Raji (cell line): ENCODE data around the gene MFSD6L.

Source experiments
- POLR2A ChIP-seq: IDR thresholded peaks from 2 replicates; pipeline ENCODE4 v1.6.1; 2011; ENCODE audit warnings: low read depth, low read length, control low read depth; ENCODE audit not compliant: insufficient read depth

Gene MFSD6L

DNA sequence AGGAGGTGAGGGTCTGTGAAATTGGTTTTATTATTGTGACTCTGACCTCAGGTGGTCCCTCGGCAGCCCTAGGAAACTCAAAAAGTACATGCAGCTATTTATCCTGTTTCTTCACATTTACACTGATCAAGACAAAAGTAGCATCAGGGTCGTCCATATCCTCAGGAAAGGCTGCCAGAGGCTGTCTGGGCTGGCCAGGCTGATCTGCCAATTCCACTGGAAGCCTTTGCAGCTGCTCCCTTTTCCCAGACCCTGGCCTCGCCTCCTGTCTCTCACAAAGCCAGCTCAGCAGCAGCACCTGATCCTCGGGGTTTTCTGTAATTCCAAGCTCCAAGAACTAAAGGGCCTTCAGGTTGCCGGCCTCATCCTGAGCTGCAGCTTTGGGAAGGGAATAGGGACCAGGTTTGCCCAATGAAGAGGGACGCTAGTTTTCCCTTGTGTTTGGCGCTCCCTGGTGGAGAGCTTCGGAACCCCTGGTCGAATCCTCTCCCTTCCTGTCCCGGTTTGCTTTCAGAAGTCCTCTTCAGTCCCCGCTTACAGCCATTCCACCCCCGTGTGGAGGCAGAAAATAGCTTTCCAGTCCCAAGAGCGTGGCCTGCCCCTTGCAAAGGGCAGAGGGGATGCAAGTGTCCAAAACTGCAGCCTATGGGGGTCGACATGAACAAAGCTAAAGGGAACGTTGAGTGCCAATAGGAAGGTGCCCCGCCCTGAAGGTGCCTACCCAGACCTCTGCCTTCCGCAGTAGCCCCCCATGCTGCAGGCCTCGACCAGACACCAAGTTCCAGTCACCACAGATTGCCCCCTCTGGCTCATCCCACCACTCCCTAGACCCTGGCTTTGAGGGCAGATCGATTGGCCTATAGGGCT is 13.4 kb downstream of the MFSD6L start:
- no peak for TF ChIP-seq POLR2A

DNA sequence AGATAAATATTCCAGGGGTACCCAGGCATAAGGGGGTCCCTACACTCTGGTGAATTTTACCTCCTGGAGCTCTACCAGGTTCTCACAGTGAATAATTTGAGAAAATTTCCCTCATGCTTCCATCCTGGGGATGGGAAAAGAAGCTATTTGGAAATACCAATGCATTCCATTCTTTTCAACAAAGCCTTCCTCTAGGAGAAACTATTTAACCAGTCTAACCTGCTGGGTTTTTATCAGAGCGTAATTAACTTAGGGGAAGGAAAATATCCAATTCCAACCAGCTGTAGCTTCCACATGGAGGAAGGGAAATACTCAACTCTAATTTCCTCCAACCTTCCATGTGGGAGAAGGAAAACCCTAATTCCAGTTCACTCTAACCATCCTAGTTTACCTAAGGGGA is 17.0 kb downstream of the MFSD6L start:
- no peak for TF ChIP-seq POLR2A

DNA sequence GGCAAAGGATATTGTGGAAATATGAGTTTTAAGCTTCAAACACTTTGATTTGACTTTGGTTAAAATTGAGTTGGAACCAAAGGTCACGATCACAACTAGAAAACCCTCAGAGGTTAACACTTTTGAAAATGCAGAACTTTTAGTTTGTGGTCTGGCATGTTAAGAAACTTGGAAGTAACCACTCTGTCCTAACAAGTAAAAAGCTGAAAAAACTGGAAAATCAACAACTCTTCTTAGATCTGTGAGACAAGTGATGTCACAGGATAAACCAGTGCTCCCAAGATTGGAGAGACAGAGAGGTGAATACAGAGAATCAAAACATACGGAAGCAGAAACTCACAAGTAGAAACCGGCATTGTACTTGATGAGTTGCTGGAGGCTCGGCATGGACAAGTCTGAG is 17.4 kb downstream of the MFSD6L start:
- TF ChIP-seq POLR2A = no peak

DNA sequence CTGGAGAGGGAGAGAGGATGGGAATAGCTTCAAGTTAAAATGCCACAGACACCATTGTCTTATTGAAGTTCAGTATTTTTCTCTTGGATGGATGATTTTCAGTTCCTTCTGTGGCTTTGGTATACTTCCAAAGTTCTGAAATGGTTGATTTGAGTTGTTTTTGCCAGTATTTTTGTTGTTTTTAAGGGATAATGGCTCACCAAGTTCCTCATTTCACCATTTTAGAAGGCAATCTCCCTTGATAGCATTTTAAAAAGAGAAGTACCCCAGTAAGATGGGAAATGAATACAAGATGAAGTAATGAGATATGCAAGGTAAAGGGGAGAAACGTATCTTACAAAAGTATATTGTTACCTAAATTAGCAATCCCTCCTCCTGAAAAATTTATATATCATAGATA is 22.3 kb downstream of the MFSD6L start:
- TF ChIP-seq POLR2A = no peak

DNA sequence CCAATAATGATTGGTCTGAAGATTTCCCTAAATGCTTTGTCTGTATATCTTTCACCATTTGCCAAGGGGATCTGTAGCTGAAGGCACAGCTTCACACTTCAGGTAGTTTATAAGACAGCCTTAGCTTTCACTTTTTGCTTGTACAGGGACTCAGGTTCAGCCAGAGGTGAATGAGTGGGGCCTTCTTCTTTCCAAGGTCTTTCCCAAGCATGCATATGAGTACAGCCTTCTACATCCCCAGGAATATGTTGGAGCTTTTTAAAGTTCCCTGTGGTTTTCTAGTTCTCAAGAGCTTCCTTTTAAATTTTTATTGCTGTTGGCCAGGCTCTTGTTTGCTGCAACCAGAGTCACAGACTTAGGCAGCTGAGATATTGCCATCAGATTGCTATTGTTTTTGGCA is 22.9 kb downstream of the MFSD6L start:
- TF ChIP-seq POLR2A = no peak

DNA sequence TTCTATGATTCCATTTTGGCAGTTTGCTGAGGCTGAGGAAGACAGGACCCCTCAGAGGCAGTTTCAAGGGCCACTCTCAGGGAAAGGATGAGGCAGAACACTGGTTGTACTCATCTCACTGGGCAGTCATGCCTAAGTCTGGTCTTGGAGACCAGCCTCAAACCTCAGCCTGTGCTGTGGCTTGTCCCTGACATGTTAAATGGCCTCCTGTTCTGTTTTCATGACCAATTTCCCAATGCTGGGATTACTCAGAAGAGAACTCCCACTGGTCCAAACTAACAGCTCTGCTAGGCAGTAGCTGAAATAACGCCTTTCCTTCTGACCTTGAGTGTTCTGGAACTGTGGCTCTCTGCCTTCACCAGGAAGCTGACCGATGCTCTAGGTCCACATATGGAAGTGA is 32.4 kb downstream of the MFSD6L start:
- no peak for TF ChIP-seq POLR2A

DNA sequence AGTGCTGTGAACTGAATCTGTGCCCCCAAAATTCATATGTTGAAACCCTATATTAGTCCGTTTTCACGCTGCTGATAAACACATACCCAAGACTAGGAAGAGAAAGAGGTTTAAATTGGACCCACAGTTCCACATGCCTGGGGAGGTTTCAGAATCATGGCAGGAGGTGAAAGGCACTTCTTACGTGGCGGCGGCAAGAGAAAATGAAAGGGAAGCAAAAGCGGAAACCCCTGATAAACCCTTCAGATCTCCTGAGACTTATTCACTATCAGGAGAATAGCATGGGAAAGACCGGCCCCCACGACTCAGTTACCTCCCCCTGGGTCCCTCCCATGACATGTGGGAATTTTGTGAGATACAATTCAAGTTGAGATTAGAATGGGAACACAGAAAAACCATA is 37.2 kb downstream of the MFSD6L start:
- no peak for TF ChIP-seq POLR2A

DNA sequence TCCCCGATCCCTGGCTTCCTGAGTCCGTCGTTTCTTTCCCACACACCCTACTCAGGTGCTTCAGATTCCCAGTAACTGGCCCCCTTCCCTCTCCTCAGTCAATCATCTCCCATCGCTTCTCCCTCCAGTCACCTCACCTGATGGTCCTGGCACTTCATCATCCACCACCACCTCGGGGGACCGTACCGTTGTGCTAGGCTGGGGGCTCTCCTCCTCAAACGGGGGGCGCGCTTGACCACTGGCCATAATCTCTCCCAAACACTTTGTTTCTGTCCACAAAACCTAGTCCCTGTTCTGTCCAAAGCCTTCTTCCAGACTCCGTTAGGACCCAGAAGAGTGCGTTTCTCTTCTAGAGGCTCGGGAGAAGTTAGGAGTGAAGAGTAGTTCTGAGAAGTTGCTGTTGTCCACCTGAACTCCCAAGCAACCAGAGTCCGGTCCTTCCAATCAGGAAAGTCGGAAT is 41.0 kb downstream of the MFSD6L start, which contains the start of gene SPDYE4:
Gene SPDYE4, minus strand, starts transcription at position 410 of the 460 bp plus-strand sequence. Its CDS starts 164 bp downstream, at position 246.
- TF ChIP-seq POLR2A = no peak

DNA sequence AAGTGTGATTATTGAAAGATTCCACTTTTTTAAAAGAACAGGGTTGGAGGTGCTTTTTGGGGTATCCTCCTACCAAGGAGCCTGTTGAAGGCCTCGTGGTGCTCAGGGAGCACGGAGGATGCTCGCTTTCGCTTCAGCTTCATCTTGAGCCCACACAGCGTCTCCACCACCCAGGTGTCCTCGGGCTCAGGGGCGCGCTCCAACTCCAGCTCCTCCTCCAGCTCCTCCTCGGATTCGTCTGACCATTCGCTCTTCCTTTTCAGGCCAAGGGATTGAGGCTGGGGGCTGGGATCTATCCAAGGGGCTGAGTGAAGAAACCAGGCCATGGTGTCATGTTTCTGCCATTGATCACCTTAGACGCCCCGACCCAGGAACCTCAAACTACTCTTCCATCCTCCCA is 42.0 kb downstream of the MFSD6L start:
- TF ChIP-seq POLR2A = no peak

DNA sequence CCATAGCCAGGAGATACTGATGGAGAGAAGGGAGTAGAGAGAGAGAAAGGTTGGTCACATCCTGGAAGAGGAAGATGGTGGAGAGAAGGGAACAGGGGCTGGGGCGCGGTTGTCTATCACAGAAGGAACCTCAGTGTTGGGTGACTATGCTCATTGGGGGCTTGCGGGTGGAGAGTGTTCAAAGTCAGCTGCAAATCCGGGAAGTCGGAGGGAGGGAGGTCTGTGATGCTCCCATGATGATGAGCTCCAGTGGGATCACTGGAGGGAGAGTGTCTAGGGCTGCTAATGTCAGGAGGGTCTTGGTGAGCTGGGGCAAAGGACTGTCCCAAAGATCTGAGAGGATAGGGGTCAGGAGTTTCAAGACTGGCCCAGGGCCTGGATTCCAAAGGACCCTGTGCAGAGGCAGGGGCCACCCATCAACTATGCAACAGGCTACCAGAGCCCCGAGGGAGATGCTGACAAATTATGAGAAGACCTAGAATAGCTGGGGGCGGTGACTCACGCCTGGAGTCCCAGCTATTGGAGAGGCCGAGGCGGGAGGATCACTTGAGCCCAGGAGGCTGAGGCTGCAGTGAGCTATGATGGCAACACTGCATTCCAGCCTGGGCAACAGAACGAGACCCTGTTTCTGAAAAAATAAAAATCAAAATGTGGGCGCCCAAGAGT is 43.4 kb downstream of the MFSD6L start:
- no peak for TF ChIP-seq POLR2A

DNA sequence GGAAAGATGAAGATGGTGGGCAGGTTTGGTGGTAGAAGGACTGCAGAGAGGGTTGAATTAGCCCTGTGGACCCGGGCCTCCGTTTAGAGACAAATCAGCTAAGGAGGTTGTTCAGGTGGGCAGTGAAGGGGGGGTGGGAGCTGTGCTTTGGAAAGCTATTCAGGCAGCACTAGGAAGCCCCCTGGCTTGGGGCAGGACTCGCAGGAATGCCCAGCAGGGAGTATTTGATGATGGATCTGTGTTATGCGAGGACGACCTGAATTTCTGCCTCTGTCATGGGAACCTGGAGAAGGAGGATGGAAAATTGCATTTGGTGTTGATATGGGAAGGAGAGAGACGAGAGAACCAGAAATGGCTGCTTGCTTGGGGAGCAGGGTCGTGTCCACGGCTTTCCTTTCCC is 44.3 kb downstream of the MFSD6L start:
- no peak for TF ChIP-seq POLR2A

DNA sequence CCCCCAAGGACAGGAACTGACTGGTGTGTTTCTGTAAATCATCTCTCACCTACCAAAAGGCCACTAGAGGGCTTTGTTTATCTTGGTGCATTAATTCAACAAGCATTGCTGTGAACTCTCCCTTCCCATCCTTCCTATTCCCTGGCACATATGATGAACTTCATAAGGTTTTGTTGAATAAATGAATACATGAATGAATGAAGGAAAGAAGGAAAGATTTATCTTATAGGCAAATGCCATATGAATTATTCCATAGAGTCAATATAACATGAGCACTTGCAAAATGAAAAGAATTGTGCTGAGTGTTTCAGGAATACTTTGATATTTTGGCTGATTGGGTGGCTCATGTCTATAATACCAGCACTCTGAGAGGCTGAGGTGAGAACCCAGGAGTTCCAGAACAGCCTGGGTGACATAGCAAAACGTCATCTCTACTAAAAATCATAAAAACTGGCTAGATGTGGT is 45.2 kb downstream of the MFSD6L start:
- no peak for TF ChIP-seq POLR2A

DNA sequence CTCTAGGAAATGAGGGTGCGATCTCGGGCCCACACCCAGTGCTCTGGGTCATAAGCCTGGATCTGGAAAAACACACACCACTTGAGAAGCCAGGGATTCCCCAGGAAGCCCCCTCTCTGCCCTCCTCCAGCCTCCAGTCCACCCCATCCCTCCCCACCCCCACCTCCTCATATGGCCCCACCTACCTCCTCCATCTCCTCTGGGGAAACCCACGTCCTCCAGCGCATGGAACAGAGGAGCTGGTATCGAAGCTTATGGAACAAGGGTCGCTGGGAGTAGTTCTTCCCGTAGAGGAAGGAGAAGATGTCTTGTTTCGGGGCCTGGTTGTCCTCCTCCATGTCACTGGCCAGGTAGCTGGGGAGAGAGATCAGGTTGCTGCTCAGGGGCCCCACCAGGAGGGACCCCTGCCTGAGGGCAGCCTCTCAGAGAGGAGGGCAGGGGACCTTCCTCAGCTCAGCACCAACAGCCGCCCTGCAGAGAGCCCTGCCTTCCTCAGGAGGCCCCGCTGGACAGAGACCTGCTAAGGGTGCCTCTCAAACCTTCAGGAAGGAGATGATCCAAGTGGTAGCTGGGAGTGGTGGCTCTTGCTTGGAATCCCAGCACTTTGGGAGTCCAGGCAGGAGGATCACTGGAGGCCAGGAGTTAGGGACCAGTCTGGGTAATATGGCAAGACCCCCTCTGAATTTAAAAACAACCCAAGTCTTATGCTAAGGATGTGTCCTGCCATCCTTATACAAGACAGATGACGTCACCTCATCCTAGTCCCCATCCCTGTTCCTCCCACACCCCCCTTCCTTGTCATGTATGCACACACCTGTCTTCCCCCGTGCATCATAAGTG is 45.8 kb downstream of the MFSD6L start:
- TF ChIP-seq POLR2A = no peak

DNA sequence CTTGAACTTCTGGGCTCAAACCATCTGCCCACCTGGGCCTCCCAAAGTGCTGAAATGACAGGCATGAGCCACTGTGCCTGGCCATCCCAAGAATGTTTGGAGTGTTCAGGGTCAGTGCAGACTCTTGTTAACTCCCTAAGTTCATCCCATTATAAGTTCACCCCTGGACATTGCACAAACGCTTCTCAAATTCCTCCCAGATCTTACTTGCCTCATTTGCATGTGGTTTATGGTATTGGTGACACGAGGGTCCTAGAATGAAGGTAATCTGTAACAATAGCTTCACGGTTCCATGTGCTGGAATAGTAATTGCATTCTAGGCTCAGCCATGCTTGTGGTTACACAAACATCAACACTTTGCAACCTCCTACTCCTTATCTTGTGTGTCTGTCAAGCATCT is 49.5 kb downstream of the MFSD6L start:
- TF ChIP-seq POLR2A = no peak

DNA sequence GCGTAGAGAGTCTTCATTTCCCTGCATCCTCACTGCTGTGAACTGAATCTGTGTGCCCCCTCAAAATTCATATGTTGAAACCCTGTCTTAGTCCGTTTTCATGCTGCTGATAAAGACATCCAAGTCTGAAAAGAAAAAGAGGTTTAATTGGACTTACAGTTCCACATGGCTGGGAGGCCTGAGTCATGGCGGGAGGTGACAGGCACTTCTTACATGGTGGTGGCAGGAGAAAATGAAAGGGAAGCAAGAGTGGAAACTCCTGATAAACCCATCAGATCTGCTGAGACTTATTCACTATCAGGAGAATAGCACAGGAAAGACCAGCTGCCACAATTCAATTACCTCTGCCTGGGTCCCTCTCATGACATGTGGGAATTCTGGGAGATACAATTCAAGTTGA is 51.4 kb downstream of the MFSD6L start:
- TF ChIP-seq POLR2A = no peak
